Cardiac fibroblast (primary cell): ENCODE data around the gene BSND.

Experiments used
- DNase-seq, 2 donors: peaks; one replicate each; pipeline versions ENCODE4 v3.0.0 to v3.0.0-alpha.2; 2010; ENCODE audit warnings: low read depth in 2 of 2
- H3K4me3 ChIP-seq, 2 donors: replicated peaks in 1 of 2; 1 replicate in 1 of 2; 2 replicates in 1 of 2; pipeline ENCODE4 v1.5.1; 2011; ENCODE audit warnings: low read depth in 2 of 2, low read length in 2 of 2, mild to moderate bottlenecking in 2 of 2, moderate library complexity in 1 of 2
- TF ChIP-seq, protein P1 (sequence below): IDR thresholded peaks from one replicate; pipeline ENCODE4 v1.5.1; 2011; ENCODE audit warnings: low read depth, mild to moderate bottlenecking, low read length, inconsistent platforms

BSND gene

DNA sequence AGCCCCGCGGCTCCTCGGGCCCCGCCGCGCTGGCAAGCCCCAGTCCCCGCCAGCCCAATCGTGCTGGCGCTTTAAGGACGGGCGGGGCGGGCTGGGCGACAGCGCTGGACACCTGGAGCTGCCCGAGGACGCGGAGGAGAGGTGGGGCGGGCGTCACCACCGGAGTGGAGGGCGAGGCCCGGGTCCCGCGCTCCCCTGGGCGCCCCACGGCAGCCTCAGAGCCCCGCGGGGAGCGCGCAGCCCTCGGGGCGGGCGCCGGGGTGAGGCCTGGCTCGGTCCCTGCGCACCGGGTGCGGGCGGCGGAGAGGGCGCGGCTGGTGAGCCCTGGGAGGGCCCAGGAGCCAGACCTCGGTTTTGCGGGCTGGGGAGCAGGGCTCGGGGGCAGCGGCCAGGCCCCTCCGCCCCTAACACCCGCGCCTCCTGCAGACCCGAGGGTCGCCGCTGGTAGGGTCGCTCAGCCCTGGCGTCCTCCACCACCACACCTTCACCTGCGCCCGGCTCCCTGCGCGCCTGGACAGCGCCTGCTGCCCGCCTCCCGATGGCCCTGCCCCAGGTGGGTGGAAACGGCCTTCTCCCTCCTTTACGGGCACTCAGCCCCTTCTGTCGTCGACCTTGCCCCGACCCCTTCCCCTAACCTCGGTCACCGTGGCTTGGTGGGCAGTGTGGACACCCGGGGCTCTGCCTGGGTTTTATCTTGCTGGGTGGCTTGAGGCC is 18.0 kb upstream of the BSND start, which contains the start of gene TMEM61:
TMEM61 (plus strand) TSS at position 101 of the 714 bp plus-strand sequence; CDS start at position 539, 438 bp downstream.
- H3K4me3 ChIP-seq: peak within 1 kb of the TSS; percentile 26 to 35
- TF ChIP-seq, protein P1, sequence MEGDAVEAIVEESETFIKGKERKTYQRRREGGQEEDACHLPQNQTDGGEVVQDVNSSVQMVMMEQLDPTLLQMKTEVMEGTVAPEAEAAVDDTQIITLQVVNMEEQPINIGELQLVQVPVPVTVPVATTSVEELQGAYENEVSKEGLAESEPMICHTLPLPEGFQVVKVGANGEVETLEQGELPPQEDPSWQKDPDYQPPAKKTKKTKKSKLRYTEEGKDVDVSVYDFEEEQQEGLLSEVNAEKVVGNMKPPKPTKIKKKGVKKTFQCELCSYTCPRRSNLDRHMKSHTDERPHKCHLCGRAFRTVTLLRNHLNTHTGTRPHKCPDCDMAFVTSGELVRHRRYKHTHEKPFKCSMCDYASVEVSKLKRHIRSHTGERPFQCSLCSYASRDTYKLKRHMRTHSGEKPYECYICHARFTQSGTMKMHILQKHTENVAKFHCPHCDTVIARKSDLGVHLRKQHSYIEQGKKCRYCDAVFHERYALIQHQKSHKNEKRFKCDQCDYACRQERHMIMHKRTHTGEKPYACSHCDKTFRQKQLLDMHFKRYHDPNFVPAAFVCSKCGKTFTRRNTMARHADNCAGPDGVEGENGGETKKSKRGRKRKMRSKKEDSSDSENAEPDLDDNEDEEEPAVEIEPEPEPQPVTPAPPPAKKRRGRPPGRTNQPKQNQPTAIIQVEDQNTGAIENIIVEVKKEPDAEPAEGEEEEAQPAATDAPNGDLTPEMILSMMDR: no peak

DNA sequence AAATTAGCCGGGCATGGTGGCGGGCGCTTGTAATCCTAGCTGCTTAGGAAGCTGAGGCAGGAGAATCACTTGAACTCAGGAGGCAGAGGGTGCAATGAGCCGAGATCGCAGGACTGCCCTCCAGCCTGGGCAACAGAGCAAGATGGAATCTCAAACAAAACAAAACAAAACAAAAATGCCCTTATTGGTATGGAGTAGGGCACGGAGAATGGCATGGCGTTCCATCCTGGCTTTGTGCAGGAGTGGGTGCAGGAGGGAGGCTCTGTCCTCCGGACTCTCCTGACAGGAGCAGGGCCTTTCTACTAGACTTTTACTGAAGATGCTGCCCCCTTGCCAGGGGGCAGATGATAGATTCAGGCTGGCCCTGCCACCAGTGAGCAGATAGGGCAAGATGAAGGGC is 17.3 kb upstream of the BSND start:
- TF ChIP-seq, protein P1: no peak
- no peak for DNase-seq

More for the DNA sequence above, 18.0 kb upstream of the BSND start, which contains the start of gene TMEM61:
- no peak for DNase-seq

GRCh38 chr1:54982739-54983138 is 16.0 kb upstream of the BSND start:
- TF ChIP-seq, protein P1: no peak
- H3K4me3 ChIP-seq: no peak overlapping the region
- no peak for DNase-seq

More for the DNA sequence above, 17.3 kb upstream of the BSND start:
- H3K4me3 ChIP-seq: no peak overlapping the region

- TF ChIP-seq, protein P1: no peak
- H3K4me3 ChIP-seq: no peak overlapping the region
Measured at GRCh38 chr1:54984131-54984842, 14.4 kb upstream of the BSND start.

GRCh38 chr1:54985556-54985955 is 13.2 kb upstream of the BSND start:
- H3K4me3 ChIP-seq: no peak overlapping the region
- DNase-seq: no peak
- TF ChIP-seq, protein P1: no peak

More at GRCh38 chr1:54984131-54984842, 14.4 kb upstream of the BSND start:
- no peak for DNase-seq

GRCh38 chr1:54986025-54986424 is 12.7 kb upstream of the BSND start:
- H3K4me3 ChIP-seq: no peak overlapping the region
- TF ChIP-seq, protein P1: no peak
- no peak for DNase-seq
